ENCODE data around the gene SOD1.

Gene SOD1

DNA sequence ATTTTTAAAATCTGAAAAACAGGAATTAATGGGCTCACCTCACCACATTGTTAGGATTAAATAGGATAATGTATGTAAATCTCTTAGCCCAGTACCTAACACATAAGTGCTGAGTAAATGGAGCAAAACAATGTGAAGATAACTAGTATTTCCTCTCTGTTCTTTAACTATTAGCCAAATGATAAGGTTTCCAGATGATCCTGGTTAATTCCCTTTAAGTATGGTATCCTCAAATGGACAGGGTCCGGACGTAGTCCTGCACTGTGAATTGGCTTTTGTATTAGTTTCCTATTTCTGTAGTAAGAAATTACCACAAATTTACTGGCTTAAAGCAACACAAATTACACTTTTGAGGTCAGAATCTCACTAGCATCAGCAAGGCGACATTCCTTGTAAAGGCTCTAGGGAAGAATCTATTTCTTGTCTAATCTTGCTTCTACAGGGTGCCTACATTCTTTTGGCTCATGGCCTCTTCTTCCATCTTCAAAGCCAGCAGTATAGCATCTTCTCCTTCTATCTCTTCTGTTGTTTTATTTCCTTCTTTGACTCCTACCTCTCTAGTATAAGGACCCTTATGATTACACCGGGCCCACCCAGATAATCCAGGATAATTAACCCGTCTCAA, 55.4 kb downstream of the SOD1 start:
- H3K4me1 ChIP-seq (ENCODE audit: control insufficient read depth in 1 of 2, insufficient read depth in 2 of 2, low read length in 2 of 2) = peaks cover 0 to 3% of the 10 kb centered on the region in 2 donors
- H3K27ac ChIP-seq (ENCODE audit: low read depth, low read length) = no peak overlapping the region
- no peak overlapping the region for H3K9ac ChIP-seq (ENCODE audit: low read depth in 1 of 2, low read length in 2 of 2)
- H3K4me3 ChIP-seq (ENCODE audit: low read depth in 1 of 2, low read length in 2 of 2) = no peak overlapping the region
- H3K36me3 ChIP-seq (ENCODE audit: control insufficient read depth in 1 of 2, insufficient read depth in 2 of 2, low read length in 2 of 2) = no peaks in the 10 kb centered on the region
- H3K27me3 ChIP-seq (ENCODE audit: control insufficient read depth in 1 of 2, insufficient read depth in 2 of 2, low read length in 2 of 2) = no peaks in the 10 kb centered on the region
- no peaks in the 10 kb centered on the region for H3K9me3 ChIP-seq (ENCODE audit: control insufficient read depth in 1 of 2, low read length in 2 of 2)

DNA sequence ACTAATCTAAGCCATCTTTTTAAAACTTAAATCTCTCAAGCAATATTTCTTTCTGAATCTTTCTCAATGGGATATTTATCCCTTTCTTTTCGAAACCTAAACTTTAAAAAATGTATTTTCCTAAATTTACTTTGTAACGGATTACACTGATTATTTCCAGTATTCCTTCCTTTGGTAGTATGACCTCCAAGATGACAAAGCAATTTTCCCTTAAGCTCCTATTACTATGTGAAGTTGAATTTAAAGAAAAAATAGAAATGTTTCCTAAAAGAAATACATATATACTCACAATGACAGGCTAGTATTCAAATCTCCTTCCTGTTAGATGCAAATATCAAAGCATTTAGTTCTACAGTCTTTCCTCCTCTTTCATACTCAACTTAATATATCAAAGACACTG, 56.6 kb downstream of the SOD1 start:
- Histone ChIP-seq H3K4me1 (ENCODE audit: control insufficient read depth in 1 of 2, insufficient read depth in 2 of 2, low read length in 2 of 2) (peaks cover 0 to 3% of the 10 kb centered on the region in 2 donors), H3K27me3 (ENCODE audit: control insufficient read depth in 1 of 2, insufficient read depth in 2 of 2, low read length in 2 of 2) (no peaks in the 10 kb centered on the region), H3K9ac (ENCODE audit: low read depth in 1 of 2, low read length in 2 of 2) (no peak overlapping the region), H3K4me3 (ENCODE audit: low read depth in 1 of 2, low read length in 2 of 2) (no peak overlapping the region), H3K9me3 (ENCODE audit: control insufficient read depth in 1 of 2, low read length in 2 of 2) (no peaks in the 10 kb centered on the region), H3K36me3 (ENCODE audit: control insufficient read depth in 1 of 2, insufficient read depth in 2 of 2, low read length in 2 of 2) (no peaks in the 10 kb centered on the region), H3K27ac (ENCODE audit: low read depth, low read length) (no peak overlapping the region)
